NCI-H1436 (cell line): ENCODE data around the gene ST6GALNAC2.
"Not testable (repeated sequence)": the region's sequence is repeated elsewhere in the genome, so short reads cannot be mapped to it uniquely, and the experiment has no call there.

Experiments used
- DNase-seq: peaks from one replicate; lab custom pipeline; 2025; lab: John Stamatoyannopoulos, UW

ST6GALNAC2 gene

GRCh38 chr17:76570877-76571471 lies 14.7 kb downstream of the ST6GALNAC2 start:
- DNase-seq: no peak

- DNase-seq: no peak
These were observed 15.2 kb downstream of the ST6GALNAC2 start for GRCh38 chr17:76570457-76570856.

GRCh38 chr17:76569607-76570279 lies 15.9 kb downstream of the ST6GALNAC2 start:
- DNase-seq: no peak

GRCh38 chr17:76568811-76569221 lies 16.8 kb downstream of the ST6GALNAC2 start:
- no peak for DNase-seq

- DNase-seq: no peak
These were observed 17.8 kb downstream of the ST6GALNAC2 start for GRCh38 chr17:76567634-76568432.

GRCh38 chr17:76566988-76567431 lies 18.6 kb downstream of the ST6GALNAC2 start:
- DNase-seq: no peak

GRCh38 chr17:76566613-76566943 lies 19.1 kb downstream of the ST6GALNAC2 start:
- no peak for DNase-seq

- DNase-seq: no peak
These were observed 19.7 kb downstream of the ST6GALNAC2 start for GRCh38 chr17:76565728-76566612.

GRCh38 chr17:76564991-76565727 lies 20.5 kb downstream of the ST6GALNAC2 start:
- not testable (repeated sequence) for DNase-seq

- not testable (repeated sequence) for DNase-seq
These were observed 22.3 kb downstream of the ST6GALNAC2 start for GRCh38 chr17:76563359-76563758.

GRCh38 chr17:76562734-76563148 lies 22.9 kb downstream of the ST6GALNAC2 start:
- no peak for DNase-seq

- no peak for DNase-seq
These were observed 23.8 kb downstream of the ST6GALNAC2 start for GRCh38 chr17:76561799-76562268.

- no peak for DNase-seq
These were observed 24.3 kb downstream of the ST6GALNAC2 start for GRCh38 chr17:76561332-76561731.

- DNase-seq: no peak
These were observed 24.8 kb downstream of the ST6GALNAC2 start for GRCh38 chr17:76560877-76561221.

- DNase-seq: no peak
These were observed 25.4 kb downstream of the ST6GALNAC2 start for GRCh38 chr17:76560036-76560876.

GRCh38 chr17:76559460-76559859 lies 26.2 kb downstream of the ST6GALNAC2 start:
- DNase-seq: not testable (repeated sequence)

GRCh38 chr17:76558198-76559095 lies 27.2 kb downstream of the ST6GALNAC2 start:
- no peak for DNase-seq

- peak; percentile 99 for DNase-seq
These were observed 28.1 kb downstream of the ST6GALNAC2 start for GRCh38 chr17:76557368-76558197.
